CD4-positive, alpha-beta T cell treated with Interleukin-6 at 100 ng/mL for 8 hours (primary cell): ENCODE data around the gene ADGRV1.

Experiments used
- DNase-seq: peaks from one replicate; pipeline ENCODE4 v3.0.0-alpha.2; 2020; ENCODE audit warnings: mixed read lengths, low spot score

Gene ADGRV1

GRCh38 chr5:91072881-91073280 is 514.3 kb downstream of the ADGRV1 start:
- no peak for DNase-seq

- no peak for DNase-seq
Measured at GRCh38 chr5:91074615-91075014, 516.0 kb downstream of the ADGRV1 start.

GRCh38 chr5:91076138-91076537 is 517.5 kb downstream of the ADGRV1 start:
- no peak for DNase-seq

GRCh38 chr5:91077623-91078022 is 519.0 kb downstream of the ADGRV1 start:
- DNase-seq, result no peak

GRCh38 chr5:91079037-91079436 is 520.4 kb downstream of the ADGRV1 start:
- DNase-seq, result no peak

GRCh38 chr5:91089758-91090157 is 531.2 kb downstream of the ADGRV1 start:
- DNase-seq, result no peak

GRCh38 chr5:91090995-91091394 is 532.4 kb downstream of the ADGRV1 start:
- no peak for DNase-seq

DNA sequence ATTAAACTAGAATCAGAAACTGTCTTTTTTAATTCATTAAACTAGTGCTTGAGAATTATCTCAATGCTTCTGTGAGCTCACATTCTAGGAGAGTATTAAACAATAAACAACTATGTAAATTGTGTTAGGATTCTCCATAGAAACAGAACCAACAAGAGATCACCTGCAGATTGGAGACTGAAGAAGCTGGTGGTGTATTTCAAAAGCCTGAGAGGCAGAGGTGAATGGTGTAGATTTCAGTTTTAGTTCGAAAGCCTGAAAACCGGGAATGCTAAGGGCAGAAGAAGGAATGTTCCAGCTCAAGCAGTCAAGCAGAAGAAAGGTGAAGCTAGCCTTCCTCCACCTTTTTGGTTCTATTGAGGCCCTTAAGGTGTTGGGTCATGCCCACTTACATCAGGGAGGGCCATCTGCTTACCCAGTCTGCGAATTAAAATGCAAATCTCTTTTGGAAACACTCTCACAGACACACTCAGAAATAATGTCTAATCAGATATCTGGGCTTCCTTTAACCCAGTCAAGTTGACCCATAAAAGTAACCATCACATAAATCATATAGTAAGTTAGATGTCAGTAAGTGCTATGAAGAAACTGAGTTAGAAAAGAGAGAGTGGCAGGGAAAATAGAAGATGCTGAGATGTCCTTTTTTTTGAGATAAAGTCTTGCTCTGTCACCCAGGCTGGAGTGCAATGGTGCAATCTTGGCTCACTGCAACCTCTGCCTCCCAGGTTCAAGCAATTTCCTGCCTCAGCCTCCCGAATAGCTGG is 533.1 kb downstream of the ADGRV1 start:
- DNase-seq, result no peak

GRCh38 chr5:91092859-91093783 is 534.5 kb downstream of the ADGRV1 start:
- no peak for DNase-seq

GRCh38 chr5:91095313-91095712 is 536.7 kb downstream of the ADGRV1 start:
- no peak for DNase-seq

DNA sequence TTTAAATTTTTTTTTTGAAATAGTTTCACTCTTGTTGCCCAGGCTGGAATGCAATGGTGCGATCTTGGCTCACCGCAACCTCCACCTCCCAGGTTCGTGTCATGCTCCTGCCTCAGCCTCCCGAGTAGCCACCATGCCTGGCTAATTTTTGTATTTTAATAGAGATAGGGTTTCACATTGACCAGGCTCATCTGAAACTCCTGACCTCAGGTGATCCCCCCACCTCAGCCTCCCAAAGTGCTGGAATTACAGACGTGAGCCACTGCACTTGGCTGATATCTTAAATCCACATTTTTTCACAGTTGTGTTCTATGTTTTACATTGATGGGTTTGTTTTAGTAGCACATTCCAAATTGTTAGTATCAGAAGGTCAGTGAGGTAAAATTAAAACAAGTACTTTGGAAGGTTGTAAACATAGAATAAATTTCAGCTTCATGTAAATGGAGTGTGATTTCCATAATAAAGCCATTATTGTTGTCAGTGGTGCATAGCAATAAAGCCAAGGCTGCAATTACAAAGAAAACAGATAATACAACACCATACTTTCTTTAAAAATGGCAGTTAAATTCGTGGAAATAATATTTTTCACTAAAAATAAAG is 537.3 kb downstream of the ADGRV1 start:
- DNase-seq, result no peak

DNA sequence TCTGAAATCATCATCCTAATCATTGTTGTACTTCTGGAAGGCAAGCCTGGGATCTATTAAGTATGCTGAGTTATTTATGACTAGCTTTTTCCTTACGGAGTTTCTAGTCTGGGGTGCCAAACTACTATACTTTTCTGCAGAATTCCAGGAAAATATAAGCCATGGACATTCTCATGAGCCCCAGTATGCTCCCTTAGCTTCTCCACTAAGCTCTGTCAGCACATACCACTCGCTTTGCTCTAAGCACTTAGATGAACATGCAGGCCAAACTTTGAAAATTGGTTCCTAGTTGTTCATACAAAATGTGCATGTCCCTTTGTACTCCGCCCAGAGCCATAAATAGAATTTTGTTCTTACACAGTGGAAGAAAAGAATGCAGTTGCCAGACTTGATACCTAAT is 539.9 kb downstream of the ADGRV1 start:
- DNase-seq, result no peak

GRCh38 chr5:91101600-91102379 is 543.2 kb downstream of the ADGRV1 start:
- DNase-seq, result peak; percentile 30

GRCh38 chr5:91103353-91104061 is 544.9 kb downstream of the ADGRV1 start:
- DNase-seq, result no peak

DNA sequence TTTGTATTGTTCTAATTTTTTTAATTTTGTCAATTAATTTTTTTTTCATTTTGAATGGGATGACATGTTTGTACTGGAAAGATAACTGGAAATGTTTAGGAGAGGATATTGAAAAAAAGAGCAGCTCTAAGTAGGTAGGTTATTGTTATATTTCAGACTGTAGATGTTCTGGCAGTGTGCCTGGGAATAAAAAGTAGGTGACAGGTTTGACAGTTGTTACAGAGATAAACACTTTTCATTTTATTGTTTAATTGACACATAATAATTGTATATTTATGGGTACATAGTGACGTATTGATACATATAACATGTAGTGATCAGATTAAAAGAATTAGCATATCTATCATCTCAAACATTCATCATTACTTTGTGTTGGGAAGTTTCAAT is 545.5 kb downstream of the ADGRV1 start:
- DNase-seq, result no peak

GRCh38 chr5:91106842-91107511 is 548.4 kb downstream of the ADGRV1 start:
- DNase-seq, result no peak

GRCh38 chr5:91109634-91110033 is 551.0 kb downstream of the ADGRV1 start:
- no peak for DNase-seq

GRCh38 chr5:91110686-91111085 is 552.1 kb downstream of the ADGRV1 start:
- DNase-seq, result no peak

DNA sequence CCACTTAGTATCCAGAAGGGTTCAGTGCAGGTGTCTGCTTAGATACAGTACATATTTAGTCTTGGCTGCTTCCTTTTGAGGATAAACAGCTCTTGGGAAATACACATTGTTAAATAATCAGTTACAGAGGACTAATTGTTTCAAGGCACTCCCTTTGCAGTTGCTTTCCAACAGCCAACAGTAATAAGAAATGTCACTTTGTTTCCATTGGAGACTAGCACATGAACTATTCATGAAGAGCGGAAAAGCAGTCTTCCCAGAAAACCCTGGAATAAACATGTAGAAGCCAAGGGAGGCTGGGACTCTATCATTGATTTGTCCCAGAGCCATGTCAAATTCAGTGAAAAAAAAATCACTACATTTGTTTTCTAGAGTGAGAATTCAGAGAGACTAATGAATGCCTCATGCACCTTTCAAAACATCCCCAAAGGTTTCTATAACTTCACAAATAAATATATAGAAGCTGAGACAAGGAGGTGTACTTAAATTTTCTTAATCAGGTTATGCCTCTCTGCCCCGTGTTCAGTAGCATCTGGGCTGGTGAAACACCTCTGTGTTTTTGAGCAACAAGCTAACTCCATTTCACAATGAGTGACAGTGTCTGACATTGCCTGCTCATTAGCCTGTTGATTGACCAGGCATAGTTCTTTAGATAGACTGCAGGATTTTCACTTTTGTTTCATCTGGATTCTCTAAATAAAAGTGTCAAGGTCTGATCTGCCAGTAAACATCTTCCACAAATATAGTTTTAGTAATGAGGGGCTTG is 553.1 kb downstream of the ADGRV1 start:
- DNase-seq, result no peak

GRCh38 chr5:91114658-91115057 is 556.1 kb downstream of the ADGRV1 start:
- no peak for DNase-seq
